GM12874 (cell line): ENCODE measurements around the gene TRIM24.

Source experiments
- TF ChIP-seq, protein P1 (sequence below): IDR thresholded peaks from 2 replicates; pipeline ENCODE4 v1.5.1; 2011; ENCODE audit warnings: low read depth, mild to moderate bottlenecking, control low read depth, low read length, moderate library complexity; ENCODE audit not compliant: insufficient read depth

Gene TRIM24

DNA sequence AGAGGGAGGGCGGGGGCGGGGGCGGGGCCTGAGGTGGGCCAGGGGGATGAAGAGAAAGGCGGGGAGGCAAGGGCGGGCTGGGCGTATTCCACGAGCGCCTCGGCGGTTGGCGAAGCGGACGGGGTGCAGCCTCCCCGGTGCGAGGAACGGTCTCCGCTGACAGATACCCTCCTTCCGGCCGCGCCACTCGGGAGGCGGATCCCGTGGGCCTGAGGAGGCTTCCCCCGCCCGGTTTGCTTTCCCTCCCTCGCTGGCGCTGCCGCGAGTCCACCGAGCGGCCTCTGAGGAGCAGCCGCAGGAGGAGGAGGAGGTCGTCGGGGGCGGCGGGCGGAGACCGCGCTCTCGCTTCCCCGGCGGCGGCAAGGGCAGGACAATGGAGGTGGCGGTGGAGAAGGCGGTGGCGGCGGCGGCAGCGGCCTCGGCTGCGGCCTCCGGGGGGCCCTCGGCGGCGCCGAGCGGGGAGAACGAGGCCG is at the start of gene TRIM24:
Gene TRIM24 (plus strand): TSS at position 84 of the 473 bp plus-strand sequence. CDS start 290 bp downstream, at position 374.
- TF ChIP-seq, protein P1, sequence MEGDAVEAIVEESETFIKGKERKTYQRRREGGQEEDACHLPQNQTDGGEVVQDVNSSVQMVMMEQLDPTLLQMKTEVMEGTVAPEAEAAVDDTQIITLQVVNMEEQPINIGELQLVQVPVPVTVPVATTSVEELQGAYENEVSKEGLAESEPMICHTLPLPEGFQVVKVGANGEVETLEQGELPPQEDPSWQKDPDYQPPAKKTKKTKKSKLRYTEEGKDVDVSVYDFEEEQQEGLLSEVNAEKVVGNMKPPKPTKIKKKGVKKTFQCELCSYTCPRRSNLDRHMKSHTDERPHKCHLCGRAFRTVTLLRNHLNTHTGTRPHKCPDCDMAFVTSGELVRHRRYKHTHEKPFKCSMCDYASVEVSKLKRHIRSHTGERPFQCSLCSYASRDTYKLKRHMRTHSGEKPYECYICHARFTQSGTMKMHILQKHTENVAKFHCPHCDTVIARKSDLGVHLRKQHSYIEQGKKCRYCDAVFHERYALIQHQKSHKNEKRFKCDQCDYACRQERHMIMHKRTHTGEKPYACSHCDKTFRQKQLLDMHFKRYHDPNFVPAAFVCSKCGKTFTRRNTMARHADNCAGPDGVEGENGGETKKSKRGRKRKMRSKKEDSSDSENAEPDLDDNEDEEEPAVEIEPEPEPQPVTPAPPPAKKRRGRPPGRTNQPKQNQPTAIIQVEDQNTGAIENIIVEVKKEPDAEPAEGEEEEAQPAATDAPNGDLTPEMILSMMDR: no peak

DNA sequence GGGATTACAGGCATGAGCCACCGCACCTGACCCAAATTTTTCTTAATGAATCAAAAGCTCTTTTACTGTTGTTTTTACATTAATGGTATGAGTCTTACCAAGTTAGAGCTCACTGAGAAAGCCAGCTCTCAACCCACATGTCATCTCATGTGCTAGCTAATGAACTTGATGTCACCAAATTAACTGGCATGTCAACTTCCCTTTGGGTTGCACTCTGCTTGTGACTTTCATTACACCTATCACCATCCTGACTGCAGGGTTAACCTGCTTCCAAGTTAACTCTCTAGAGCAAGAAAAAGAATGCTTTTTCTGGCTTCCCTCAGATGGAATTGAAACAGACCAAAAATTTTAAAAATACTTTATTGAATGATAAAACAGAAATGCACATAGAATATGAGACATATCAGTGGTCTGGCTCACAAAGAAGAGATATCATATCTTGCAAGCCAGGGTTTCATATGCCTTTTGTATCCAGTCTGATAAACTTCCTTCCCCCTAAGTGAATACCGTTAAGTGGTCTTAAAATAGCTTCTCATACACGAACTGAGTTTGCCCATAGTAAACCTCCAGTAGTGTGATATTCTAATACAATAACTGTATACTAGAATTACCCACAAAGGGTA is 42.9 kb upstream of the TRIM24 start:
- TF ChIP-seq, protein P1: no peak

DNA sequence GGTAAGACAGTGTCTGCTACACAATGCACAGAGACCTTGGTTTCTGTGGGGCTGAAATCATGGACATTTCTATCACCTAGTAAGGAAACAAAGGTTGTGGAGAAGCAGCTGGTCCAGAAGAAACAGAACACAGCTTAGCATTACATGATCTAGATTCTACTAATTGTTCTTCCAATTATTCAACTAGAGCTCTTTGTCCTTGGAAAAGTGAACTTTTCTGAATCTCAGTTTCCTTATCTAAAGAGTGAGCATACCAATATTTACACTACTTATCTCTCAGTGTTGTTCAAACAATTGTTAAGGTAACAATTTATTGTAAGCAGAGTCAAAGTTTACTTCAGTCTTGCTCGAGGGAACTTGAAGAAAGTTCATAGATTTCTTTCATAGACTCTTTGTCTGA is 42.3 kb upstream of the TRIM24 start:
- TF ChIP-seq, protein P1: no peak

DNA sequence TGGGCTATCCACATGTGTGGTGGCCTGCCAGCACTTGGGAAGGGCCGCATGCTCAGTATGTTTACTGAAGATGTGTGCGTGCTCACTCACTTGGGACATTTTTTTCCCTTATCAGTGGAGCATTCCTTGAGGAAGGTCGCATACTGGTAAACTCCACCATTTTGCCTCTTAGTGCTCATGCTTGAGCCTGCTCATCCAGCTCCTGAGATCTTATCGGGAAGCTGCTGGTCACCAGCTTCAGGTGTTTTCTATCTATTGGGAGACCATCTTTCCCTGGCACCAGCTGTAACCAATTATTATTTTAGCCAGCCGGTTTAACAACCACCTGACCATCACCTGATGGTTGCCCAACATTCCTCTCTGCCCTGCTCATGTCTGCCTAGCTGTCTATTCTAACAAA is 35.0 kb upstream of the TRIM24 start:
- TF ChIP-seq, protein P1: no peak

DNA sequence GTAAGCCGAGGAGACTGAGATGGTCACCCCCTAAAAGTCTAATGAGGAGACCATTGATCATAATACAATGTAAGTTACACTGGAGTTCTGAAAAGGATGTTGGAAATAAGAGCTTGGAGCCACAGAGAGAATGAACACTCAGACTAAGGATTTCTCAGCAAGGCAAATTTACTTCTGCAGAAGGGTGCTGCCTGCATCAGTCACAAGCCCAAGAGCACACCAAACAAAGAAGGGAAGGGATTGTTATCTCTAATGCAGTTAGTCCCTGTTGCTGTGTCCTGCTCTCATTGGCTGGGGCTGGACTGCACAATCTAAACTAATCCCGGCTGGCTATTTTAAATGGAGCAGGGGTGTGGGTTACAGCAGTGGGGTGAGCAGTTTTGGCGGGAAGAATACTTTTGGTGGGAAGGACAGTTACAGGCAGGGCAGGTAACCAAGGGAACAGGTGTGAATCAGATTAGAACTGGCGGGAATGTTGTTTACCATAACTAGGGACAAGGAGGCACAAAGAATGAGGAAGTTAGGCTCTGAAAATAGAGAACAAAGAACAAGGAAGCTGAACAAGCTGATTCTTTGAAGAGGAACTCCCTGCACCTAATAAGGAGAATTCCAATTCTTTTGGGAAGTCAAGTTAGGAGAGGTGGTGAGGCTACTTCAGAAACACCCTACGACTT is 30.3 kb upstream of the TRIM24 start:
- TF ChIP-seq, protein P1: no peak

DNA sequence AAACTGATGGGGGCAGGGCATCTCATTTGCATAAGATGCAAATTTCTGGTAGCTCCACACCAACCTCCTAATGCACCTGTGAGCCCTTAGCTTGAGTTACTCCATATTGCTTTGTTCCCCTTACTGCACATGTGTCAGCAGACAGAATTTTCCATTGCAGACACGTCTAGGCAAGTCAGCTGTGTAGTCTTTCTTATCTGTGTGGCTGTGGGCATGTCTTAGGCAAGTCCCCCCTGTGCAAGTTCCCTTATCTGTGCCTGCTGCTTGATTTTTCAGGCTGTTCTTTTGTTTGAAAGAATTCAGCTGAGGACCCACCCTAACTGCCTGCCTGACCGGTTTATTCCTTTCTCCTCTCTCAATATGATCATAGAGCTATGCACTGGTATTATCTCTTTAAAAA is 28.5 kb upstream of the TRIM24 start:
- TF ChIP-seq, protein P1: no peak

DNA sequence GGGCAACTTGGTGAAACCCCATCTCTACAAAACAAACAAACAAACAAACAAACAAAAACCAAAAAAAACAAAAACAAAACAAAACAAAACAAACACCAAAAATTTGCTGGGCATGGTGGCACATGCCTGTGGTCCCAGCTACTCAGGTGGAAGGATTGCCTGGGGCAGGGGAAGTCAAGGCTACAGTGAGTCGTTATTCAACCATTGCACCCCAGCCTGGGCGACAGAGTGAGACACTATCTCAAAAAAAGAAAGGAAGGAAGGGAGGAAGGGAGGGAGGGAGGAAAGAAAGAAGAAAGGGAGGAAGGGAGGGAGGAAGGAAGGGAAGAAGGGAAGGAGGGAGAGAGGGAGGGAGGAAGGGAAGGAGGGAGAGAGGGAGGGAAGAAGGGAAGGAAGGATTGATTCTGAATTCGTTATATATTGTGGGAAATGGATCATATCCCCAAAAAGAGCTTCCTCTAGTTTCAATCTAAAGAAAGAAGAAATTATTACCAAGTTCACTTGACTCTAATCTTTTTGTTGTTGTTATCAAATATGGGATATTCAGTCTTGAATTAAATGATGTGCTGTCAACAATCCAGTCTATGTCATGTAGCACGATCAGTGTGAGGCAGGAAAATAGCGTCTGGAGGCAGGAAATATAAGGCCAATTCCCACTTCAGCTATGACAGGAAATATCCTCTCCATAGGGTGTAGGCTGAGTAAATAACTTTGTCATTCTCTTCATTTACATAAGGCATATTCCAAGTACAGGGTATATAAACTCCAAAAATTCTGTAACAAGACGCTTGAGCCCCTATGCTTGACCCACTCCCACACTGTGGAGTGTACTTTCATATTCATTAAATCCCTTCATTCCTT is 26.2 kb upstream of the TRIM24 start:
- TF ChIP-seq, protein P1: no peak
